Smooth muscle cell of the umbilical artery (primary cell): Measurements from ENCODE around the gene SRPK3. TPM values are rescaled to one million over a fixed set of nuclear protein-coding genes. Genes with fewer than 3 reads are reported as not detected.

Source experiments
- total RNA-seq: library from RNA; depleted of rRNA; stranded (reverse); fragments of >200 nt; gene quantifications from 2 replicates; pipeline ENCODE4 v1.2.3, GENCODE V29; 2014

SRPK3 gene
- under 0.01 and 2.2 TPM in 2 replicates for total RNA-seq

GRCh38 chrX:153780678-153781427 is at the start of gene SRPK3:
TSS of gene SRPK3 (plus strand) at chrX:153781041. CDS start at chrX:153781087, 46 bp downstream.

GRCh38 chrX:153763989-153764755 is 16.7 kb upstream of the SRPK3 start, which contains the start of gene PLXNB3:
TSS of gene PLXNB3 (plus strand) at chrX:153764249. CDS start at chrX:153765536, 1,287 bp downstream.

GRCh38 chrX:153794018-153794896 is 13.4 kb downstream of the SRPK3 start, which contains the start of the genes IDH3G and SSR4:
TSS of gene IDH3G (minus strand) at chrX:153794375. CDS start at chrX:153794326, 49 bp downstream.
TSS of gene SSR4 (plus strand) at chrX:153794668. CDS start at chrX:153794688, 20 bp downstream.

GRCh38 chrX:153829799-153830639 is 49.2 kb downstream of the SRPK3 start, which contains the start of gene PDZD4:
TSS of gene PDZD4 (minus strand) at chrX:153830544. CDS start at chrX:153830298, 246 bp downstream.

Other genes with a start within 250 kb of the SRPK3 start
- 24.5 and 31.8 TPM in 2 replicates for gene CCNQ, start 181.9 kb upstream of the SRPK3 start, total RNA-seq
- gene DUSP9, start 133.8 kb upstream of the SRPK3 start, total RNA-seq: not detected in 2 replicates
- 0.59 and 0.92 TPM in 2 replicates for gene PNCK, start 107.2 kb upstream of the SRPK3 start, total RNA-seq
- 19.3 and 22.3 TPM in 2 replicates for gene SLC6A8, start 93.1 kb upstream of the SRPK3 start, total RNA-seq
- gene BCAP31, start 56.7 kb upstream of the SRPK3 start, total RNA-seq: 156 and 184 TPM in 2 replicates
- 17.2 and 25.5 TPM in 2 replicates for gene ABCD1, start 56.2 kb upstream of the SRPK3 start, total RNA-seq
- gene PLXNB3, start 16.8 kb upstream of the SRPK3 start, total RNA-seq: 6.2 and 24.6 TPM in 2 replicates
- gene IDH3G, start 13.3 kb downstream of the SRPK3 start, total RNA-seq: 46.9 and 57.2 TPM in 2 replicates
- gene SSR4, start 13.6 kb downstream of the SRPK3 start, total RNA-seq: 49.2 and 134 TPM in 2 replicates
- under 0.01 and 0.18 TPM in 2 replicates for gene PDZD4, start 49.5 kb downstream of the SRPK3 start, total RNA-seq
- 0.59 and 2.6 TPM in 2 replicates for gene L1CAM, start 105.1 kb downstream of the SRPK3 start, total RNA-seq
- gene AVPR2, start 123.6 kb downstream of the SRPK3 start, total RNA-seq: not detected in 2 replicates
- gene ARHGAP4, start 145.2 kb downstream of the SRPK3 start, total RNA-seq: 0.97 and 2.1 TPM in 2 replicates
- gene NAA10, start 154.0 kb downstream of the SRPK3 start, total RNA-seq: 54.9 and 56.9 TPM in 2 replicates
- gene RENBP, start 163.6 kb downstream of the SRPK3 start, total RNA-seq: 2.1 and 5.0 TPM in 2 replicates
- 14.0 and 34.4 TPM in 2 replicates for gene HCFC1, start 190.8 kb downstream of the SRPK3 start, total RNA-seq
- gene TMEM187, start 191.7 kb downstream of the SRPK3 start, total RNA-seq: 5.6 and 5.7 TPM in 2 replicates
- 78.7 and 109 TPM in 2 replicates for gene IRAK1, start 238.9 kb downstream of the SRPK3 start, total RNA-seq